Endothelial cell of umbilical vein (primary cell): ENCODE measurements around the gene SCIN. TPM values are rescaled to one million over a fixed set of nuclear protein-coding genes. Genes with fewer than 3 reads are reported as not detected.

ENCODE experiments used
- BruUV-seq: library from RNA; stranded (reverse); fragments of 400-500 nt; replicated peaks from 2 replicates; lab custom pipeline; 2021; lab: Mats Ljungman, UMichigan
- CTCF ChIA-PET: fragments of 300-600, 350-600 bp; sonication (Branson Sonifier 250); formaldehyde crosslinking; loops from one replicate; lab custom pipeline; 2021; ENCODE audit warnings: antibody characterized with exemption, inconsistent platforms; lab: Charles Lee
- POLR2A ChIA-PET: fragments of 300-600, 350-600 bp; sonication (Branson Sonifier 250); formaldehyde crosslinking; loops from one replicate; lab custom pipeline; 2021; ENCODE audit warnings: antibody characterized with exemption, inconsistent platforms; lab: Charles Lee
- DNase-seq: peaks from one replicate; pipeline ENCODE4 v3.0.0-alpha.2; 2011; ENCODE audit warnings: low read depth, low spot score
- FAIRE-seq: peaks from 2 replicates; lab custom pipeline; 2011; peaks lifted over from hg19 to GRCh38; lab: Jason Lieb, UNC
- H2AFZ ChIP-seq: 2 replicates; pipeline ENCODE4 v1.6.0; 2012; ENCODE audit warnings: low read depth, low read length, control low read depth, inconsistent platforms
- H3K27ac ChIP-seq: 2 replicates; pipeline ENCODE4 v1.5.1; 2011; ENCODE audit warnings: low read depth, mild to moderate bottlenecking, control low read depth, low read length, moderate library complexity; ENCODE audit not compliant: insufficient read depth
- H3K27me3 ChIP-seq, 2 experiments: 2 replicates each; pipeline versions ENCODE4 v1.6.0 to v1.6.1; 2011; ENCODE audit warnings: low read length in 2 of 2, mixed read lengths in 1 of 2; ENCODE audit not compliant: control insufficient read depth in 2 of 2, insufficient read depth in 2 of 2
- H3K36me3 ChIP-seq, 2 experiments: 2 replicates in 1 of 2; 3 replicates in 1 of 2; pipeline ENCODE4 v1.5.1; 2011; ENCODE audit warnings: low read length in 2 of 2, mild to moderate bottlenecking in 1 of 2, moderate library complexity in 1 of 2; ENCODE audit not compliant: control insufficient read depth in 2 of 2, insufficient read depth in 2 of 2; ENCODE audit errors: extremely low read depth in 1 of 2
- H3K4me1 ChIP-seq: 3 replicates; pipeline ENCODE4 v1.5.1; 2011; ENCODE audit warnings: mild to moderate bottlenecking, low read length; ENCODE audit not compliant: control insufficient read depth, insufficient read depth; ENCODE audit errors: extremely low read depth
- H3K4me2 ChIP-seq: 2 replicates; pipeline ENCODE4 v1.6.1; 2011; ENCODE audit warnings: low read length, control low read depth, mixed read lengths; ENCODE audit not compliant: insufficient read depth
- H3K4me3 ChIP-seq, 3 experiments: fragments of 200-600 bp in 1 of 3; sonication (generic), shearing (Covaris generic) in 1 of 3; replicated peaks in 1 of 3; 2 replicates each; pipeline ENCODE4 v1.5.1; 2011 to 2016; ENCODE audit warnings: control low read depth in 3 of 3, low read length in 3 of 3, mild to moderate bottlenecking in 2 of 3, inconsistent platforms in 1 of 3, low read depth in 1 of 3, moderate library complexity in 1 of 3; ENCODE audit not compliant: insufficient read depth in 1 of 3
- H3K79me2 ChIP-seq: 2 replicates; pipeline ENCODE4 v1.6.0; 2012; ENCODE audit warnings: low read length, inconsistent platforms; ENCODE audit not compliant: control insufficient read depth, insufficient read depth
- H3K9ac ChIP-seq: replicated peaks from 2 replicates; pipeline ENCODE3; 2011; ENCODE audit warnings: low read length, control low read depth; ENCODE audit not compliant: insufficient read depth; ENCODE audit errors: extremely low read depth
- H3K9me1 ChIP-seq: replicated peaks from 3 replicates; pipeline ENCODE4 v1.6.0; 2011; ENCODE audit warnings: mild to moderate bottlenecking, low read length; ENCODE audit not compliant: control insufficient read depth, insufficient read depth; ENCODE audit errors: extremely low read depth
- H3K9me3 ChIP-seq: replicated peaks from 2 replicates; pipeline ENCODE4 v1.5.1; 2012; ENCODE audit warnings: low read length, inconsistent platforms; ENCODE audit not compliant: control insufficient read depth, insufficient read depth
- H4K20me1 ChIP-seq: replicated peaks from 2 replicates; pipeline ENCODE3; 2011; ENCODE audit warnings: mild to moderate bottlenecking, low read length; ENCODE audit not compliant: control insufficient read depth, insufficient read depth; ENCODE audit errors: extremely low read depth
- EZH2 ChIP-seq: IDR thresholded peaks from 2 replicates; pipeline ENCODE4 v1.6.1; 2012; ENCODE audit warnings: borderline replicate concordance, low read depth, mild to moderate bottlenecking, moderate library complexity, low read length, inconsistent platforms; ENCODE audit not compliant: severe bottlenecking
- FOS ChIP-seq: IDR thresholded peaks from 2 replicates; pipeline ENCODE4 v1.6.1; 2011; ENCODE audit warnings: mild to moderate bottlenecking, low read length, moderate library complexity, borderline replicate concordance; ENCODE audit not compliant: insufficient read depth
- GATA2 ChIP-seq: IDR thresholded peaks from 2 replicates; pipeline ENCODE4 v1.7.0; 2011; ENCODE audit warnings: low read depth, mild to moderate bottlenecking, moderate library complexity, mixed read lengths, low read length; ENCODE audit not compliant: insufficient read length, insufficient read depth
- JUN ChIP-seq: IDR thresholded peaks from 2 replicates; pipeline ENCODE4 v1.6.1; 2011; ENCODE audit warnings: borderline replicate concordance, low read depth; ENCODE audit not compliant: insufficient read length, insufficient read depth
- MYC ChIP-seq: IDR thresholded peaks from one replicate; pipeline ENCODE4 v1.6.1; 2011; ENCODE audit warnings: mild to moderate bottlenecking, low read depth, low read length
- POLR2A ChIP-seq: IDR thresholded peaks from 2 replicates; pipeline ENCODE4 v1.6.1; 2012; ENCODE audit warnings: low read depth, mild to moderate bottlenecking, control low read depth, low read length
- POLR2AphosphoS5 ChIP-seq: IDR thresholded peaks from 2 replicates; pipeline ENCODE4 v1.6.1; 2012; ENCODE audit warnings: low read depth, mild to moderate bottlenecking, control low read depth, low read length, moderate library complexity; ENCODE audit not compliant: insufficient read depth
- dilution Hi-C: fragments of 300-500 bp; cut with MboI; formaldehyde crosslinking; loops from one replicate; pipeline ENCODE4 v1.15.0; 2019; ENCODE audit warnings: low sequenced_read_pairs; ENCODE audit not compliant: extremely low pct_ligation_motif_present
- intact Hi-C: fragments of 100-400 bp; cut with micrococcal nuclease; formaldehyde crosslinking; loops from one replicate; pipeline ENCODE4 v1.10.0; 2022
- polyA plus RNA-seq, 4 experiments: library from polyadenylated mRNA; depleted of rRNA in 3 of 4; stranded (reverse) in 3 of 4; unstranded in 1 of 4; fragments of >200 nt; gene quantifications; 2 replicates each; pipeline versions ENCODE4 v1.2.1 to v1.2.3, GENCODE V29; 2011 to 2012; ENCODE audit warnings: missing spikeins in 1 of 4
- total RNA-seq: library from RNA; stranded (reverse); gene quantifications from 2 replicates; pipeline ENCODE4 v1.2.3, GENCODE V29; 2021
- TF ChIP-seq, protein P1 (sequence below): IDR thresholded peaks from 2 replicates; pipeline ENCODE4 v1.6.1; 2011; ENCODE audit not compliant: insufficient read depth, insufficient read length
- TF ChIP-seq, protein P2 (sequence below), 2 donors: IDR thresholded peaks; 1 replicate in 1 of 2; 2 replicates in 1 of 2; pipeline ENCODE4 v1.5.1; 2011; ENCODE audit warnings: low read length in 2 of 2, mild to moderate bottlenecking in 2 of 2, moderate library complexity in 2 of 2, control low read depth in 1 of 2, inconsistent platforms in 1 of 2, low read depth in 1 of 2; ENCODE audit not compliant: insufficient read depth in 1 of 2; ENCODE audit errors: extremely low read depth in 1 of 2

The SCIN gene
- total and polyA plus RNA-seq, 2 donors (not counting 3 experiments of a cell fraction or from before 2014, with no cell fraction given), result 0.07 to 0.69 TPM

DNA sequence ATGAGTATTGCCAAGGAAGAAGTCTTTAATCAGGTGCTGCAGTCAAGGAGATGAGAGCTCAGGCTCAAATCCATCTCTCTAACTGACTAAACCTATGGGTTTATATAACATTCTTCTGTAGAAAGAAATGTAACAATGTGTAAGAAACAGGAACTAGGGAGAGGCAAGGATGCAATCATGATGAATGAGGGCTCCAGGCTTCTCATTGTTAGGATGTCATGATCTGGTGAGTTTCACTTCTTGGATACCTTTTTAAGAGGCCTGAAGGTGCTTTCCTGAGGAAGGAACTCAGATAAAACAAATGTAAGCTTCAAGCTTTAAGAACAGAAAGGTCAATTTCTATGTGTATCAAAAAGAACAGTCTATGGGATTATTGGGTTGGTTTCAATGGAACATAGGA, 30.8 kb upstream of the SCIN start:
- H4K20me1 ChIP-seq, result no peaks in the 10 kb centered on the region
- intact Hi-C loops, result no loop called here
- no peak for FAIRE-seq

More for the DNA sequence above, 30.8 kb upstream of the SCIN start:
- Histone ChIP-seq H2AFZ (no peak overlapping the region), H3K9me1 (no peaks in the 10 kb centered on the region), H3K9ac (no peak overlapping the region), H3K9me3 (no peaks in the 10 kb centered on the region), H3K27me3 (no peaks in the 10 kb centered on the region), H3K27ac (no peak overlapping the region), H3K4me2 (no peak overlapping the region), H3K4me3 (no peak overlapping the region), H3K4me1 (no peaks in the 10 kb centered on the region), H3K79me2 (no peaks in the 10 kb centered on the region), H3K36me3 (no peaks in the 10 kb centered on the region)
- dilution Hi-C loops, result no loop called here
- ChIA-PET POLR2A (no interaction called here), CTCF (interaction anchor here (1.2 to 1.8 kb wide), 2 partner anchors 15 to 81 kb away, joined by 3 to 6 read pairs; no protein-coding TSS in a partner anchor)
- no peak for DNase-seq
- BruUV-seq, result no TSS peak
- TF ChIP-seq POLR2AphosphoS5 (no peak), POLR2A (no peak), GATA2 (no peak), EZH2 (no peak), FOS (no peak), JUN (no peak), MYC (no peak)
- TF ChIP-seq, protein P1, sequence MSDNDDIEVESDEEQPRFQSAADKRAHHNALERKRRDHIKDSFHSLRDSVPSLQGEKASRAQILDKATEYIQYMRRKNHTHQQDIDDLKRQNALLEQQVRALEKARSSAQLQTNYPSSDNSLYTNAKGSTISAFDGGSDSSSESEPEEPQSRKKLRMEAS, result no peak
- TF ChIP-seq, protein P2, sequence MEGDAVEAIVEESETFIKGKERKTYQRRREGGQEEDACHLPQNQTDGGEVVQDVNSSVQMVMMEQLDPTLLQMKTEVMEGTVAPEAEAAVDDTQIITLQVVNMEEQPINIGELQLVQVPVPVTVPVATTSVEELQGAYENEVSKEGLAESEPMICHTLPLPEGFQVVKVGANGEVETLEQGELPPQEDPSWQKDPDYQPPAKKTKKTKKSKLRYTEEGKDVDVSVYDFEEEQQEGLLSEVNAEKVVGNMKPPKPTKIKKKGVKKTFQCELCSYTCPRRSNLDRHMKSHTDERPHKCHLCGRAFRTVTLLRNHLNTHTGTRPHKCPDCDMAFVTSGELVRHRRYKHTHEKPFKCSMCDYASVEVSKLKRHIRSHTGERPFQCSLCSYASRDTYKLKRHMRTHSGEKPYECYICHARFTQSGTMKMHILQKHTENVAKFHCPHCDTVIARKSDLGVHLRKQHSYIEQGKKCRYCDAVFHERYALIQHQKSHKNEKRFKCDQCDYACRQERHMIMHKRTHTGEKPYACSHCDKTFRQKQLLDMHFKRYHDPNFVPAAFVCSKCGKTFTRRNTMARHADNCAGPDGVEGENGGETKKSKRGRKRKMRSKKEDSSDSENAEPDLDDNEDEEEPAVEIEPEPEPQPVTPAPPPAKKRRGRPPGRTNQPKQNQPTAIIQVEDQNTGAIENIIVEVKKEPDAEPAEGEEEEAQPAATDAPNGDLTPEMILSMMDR (IDR thresholded peaks at IDR 0.05; ENCODE audit: extremely low read depth in 1 of 2, insufficient read depth in 1 of 2, low read depth in 1 of 2, low read length in 2 of 2), result no peak
